Spleen (tissue), 11 donors: ENCODE measurements around the gene HSF4. TPM values are rescaled to one million over a fixed set of nuclear protein-coding genes. Genes with fewer than 3 reads are reported as not detected.

ENCODE experiments used
- DNase-seq: peaks from one replicate; pipeline ENCODE4 v3.0.0-alpha.2; 2020
- H3K27ac ChIP-seq, 8 donors: fragments of 200-600 bp; sonication (generic) in 7 of 8; 1 replicate in 4 of 8; 2 replicates in 4 of 8; pipeline versions ENCODE4 v1.5.0 to v1.8.0; 2016 to 2021; ENCODE audit warnings: inconsistent platforms in 4 of 8, mild to moderate bottlenecking in 4 of 8, moderate library complexity in 1 of 8
- H3K27me3 ChIP-seq, 7 donors: fragments of 200-600 bp; sonication (generic) in 6 of 7; replicated peaks in 1 of 7; 1 replicate in 4 of 7; 2 replicates in 3 of 7; pipeline versions ENCODE4 v1.5.0 to v1.8.0; 2016 to 2021; ENCODE audit warnings: inconsistent platforms in 3 of 7, mild to moderate bottlenecking in 1 of 7
- H3K36me3 ChIP-seq, 6 donors: fragments of 200-600 bp; sonication (generic) in 5 of 6; 1 replicate in 4 of 6; 2 replicates in 2 of 6; pipeline versions ENCODE4 v1.5.0 to v1.8.0; 2016 to 2021; ENCODE audit warnings: inconsistent platforms in 2 of 6
- H3K4me1 ChIP-seq, 6 donors: fragments of 200-600 bp; sonication (generic) in 5 of 6; 1 replicate in 3 of 6; 2 replicates in 3 of 6; pipeline versions ENCODE4 v1.5.0 to v1.8.0; 2016 to 2021; ENCODE audit warnings: inconsistent platforms in 3 of 6
- H3K4me3 ChIP-seq, 8 donors: fragments of 200-600 bp; sonication (generic) in 7 of 8; 1 replicate in 4 of 8; 2 replicates in 4 of 8; pipeline versions ENCODE4 v1.5.0 to v1.8.0; 2016 to 2021; ENCODE audit warnings: inconsistent platforms in 4 of 8, mild to moderate bottlenecking in 4 of 8, moderate library complexity in 2 of 8
- H3K9me3 ChIP-seq, 8 donors: fragments of 200-600 bp; sonication (generic) in 7 of 8; 1 replicate in 4 of 8; 2 replicates in 4 of 8; pipeline versions ENCODE4 v1.5.0 to v1.8.0; 2016 to 2021; ENCODE audit warnings: inconsistent platforms in 4 of 8
- CTCF ChIP-seq, 11 experiments: fragments of 200-600 bp in 7 of 11; fragments of 450-650 bp in 4 of 11; sonication (generic) in 4 of 11; IDR thresholded peaks in 8 of 11; conservative IDR thresholded peaks in 3 of 11; 1 replicate in 7 of 11; 2 replicates in 4 of 11; pipeline versions ENCODE4 v1.4.0 to v1.8.0; 2016 to 2021; ENCODE audit warnings: antibody characterized with exemption in 11 of 11, inconsistent platforms in 4 of 11, mild to moderate bottlenecking in 1 of 11
- POLR2A ChIP-seq, 3 donors: fragments of 450-650 bp; IDR thresholded peaks; one replicate each; pipeline ENCODE4 v1.5.1; 2017; ENCODE audit warnings: antibody characterized with exemption in 3 of 3, mild to moderate bottlenecking in 1 of 3
- POLR2AphosphoS5 ChIP-seq, 3 donors: sonication (generic); formaldehyde crosslinking; IDR thresholded peaks; one replicate each; pipeline ENCODE4 v1.5.1; 2017; ENCODE audit warnings: antibody characterized with exemption in 3 of 3
- WGBS, 5 donors: extraction: QIAGEN DNeasy Blood & Tissue Kit in 3 of 5; methylation state at CpG; one replicate each; pipeline versions ENCODE4 v1.1.5 to v1.1.7; 2013 to 2018; 5-methylcytosine and 5-hydroxymethylcytosine counted together
- intact Hi-C: fragments of 100-400 bp; cut with DNase I; formaldehyde crosslinking; loops from one replicate; pipeline ENCODE4 v1.15.0; 2023; ENCODE audit warnings: low total_unique reads
- polyA plus RNA-seq, 3 donors: library from polyadenylated mRNA; stranded (reverse); fragments of 200-250 nt; gene quantifications; one replicate each; pipeline ENCODE4 v1.2.1, GENCODE V29; 2013
- total RNA-seq, 7 donors: library from RNA; depleted of rRNA in 3 of 7; stranded (reverse); fragments of >200 nt in 3 of 7; fragmentation: NEBNext Ultra II Directional in 4 of 7; extraction: Animal tissue kit (Norgen Biotek cat#: 25700) in 4 of 7; gene quantifications; one replicate each; pipeline versions ENCODE4 v1.1.0 to v1.2.1, GENCODE V29; 2016 to 2021
- donor health status: healthy with polysubstance abuse.
- donor health status: DM: no; HTN: no; CAD: no; lungs with moderate emphysema.
- donor health status: DM: no; HTN: no; CAD: no.
- donor health status: Bipolar disorder and iron deficiency.
- donor health status: healthy.
- donor health status: DM: no; HTN: no; CAD: no.
- donor health status: DM: yes; HTN: yes; CAD: no.

The HSF4 gene
- total and polyA plus RNA-seq, 10 donors = 11.5 to 43.7 (median 20.3) TPM

- DNase-seq = no peak
- Histone ChIP-seq H3K27ac (peak overlapping the region in 7 of 8 donors; percentile 36 to 88 (median 82)), H3K9me3 (no peaks in the 10 kb centered on the region), H3K4me3 (peak overlapping the region in 5 of 8 donors; percentile 36 to 71 (median 46)), H3K36me3 (no peaks in the 10 kb centered on the region), H3K4me1 (peaks cover 29 to 70% (median 55%) of the 10 kb centered on the region in 6 donors), H3K27me3 (peaks cover 0 to 95% (median 33%) of the 10 kb centered on the region in 7 donors)
- intact Hi-C loops = no loop called here
- 74 to 94% (median 86%) methylated on average over 1 of the region's 1 CpG for WGBS, 5 donors
- TF ChIP-seq POLR2AphosphoS5 (IDR thresholded peaks at IDR 0.05) = no peak
- TF ChIP-seq POLR2A (IDR thresholded peaks at IDR 0.05) = no peak
- TF ChIP-seq CTCF (IDR thresholded peaks at IDR 0.05 in 8 of 11, conservative IDR thresholded peaks at IDR 0.05 in 3 of 11) = no peak
Observed at GRCh38 chr16:67173323-67173722, 8.8 kb downstream of the HSF4 start.

- DNase-seq = peak; percentile 93
- Histone ChIP-seq H3K4me1 (peaks cover 29 to 77% (median 59%) of the 10 kb centered on the region in 6 donors), H3K9me3 (no peaks in the 10 kb centered on the region), H3K4me3 (peak overlapping the region; percentile 35 to 71 (median 42)), H3K27me3 (peaks cover 0 to 95% (median 30%) of the 10 kb centered on the region in 7 donors), H3K36me3 (no peaks in the 10 kb centered on the region), H3K27ac (peak overlapping the region; percentile 36 to 88 (median 79))
- TF ChIP-seq CTCF (IDR thresholded peaks at IDR 0.05 in 8 of 11, conservative IDR thresholded peaks at IDR 0.05 in 3 of 11) (peak in 7 of 11 experiments; percentile 13 to 41 (median 26)), POLR2A (IDR thresholded peaks at IDR 0.05) (no peak), POLR2AphosphoS5 (IDR thresholded peaks at IDR 0.05) (peak; percentile 72 to 89 (median 88))
- intact Hi-C loops = no loop called here
- 1 to 3% (median 1%) methylated on average over 16 to 71 of the region's 71 CpGs for WGBS, 5 donors
Observed at GRCh38 chr16:67173808-67174705, 9.5 kb downstream of the HSF4 start.

- peak overlapping the region in 7 of 8 donors; percentile 36 to 88 (median 82) for H3K27ac ChIP-seq
- TF ChIP-seq POLR2AphosphoS5 (IDR thresholded peaks at IDR 0.05) = no peak
Observed at GRCh38 chr16:67174706-67175231, 10.2 kb downstream of the HSF4 start.

GRCh38 chr16:67176662-67177061 is 12.1 kb downstream of the HSF4 start:
- H3K27me3 ChIP-seq = peaks cover 0 to 76% (median 11%) of the 10 kb centered on the region in 7 donors

More at GRCh38 chr16:67174706-67175231, 10.2 kb downstream of the HSF4 start:
- no peak for DNase-seq
- intact Hi-C loops = no loop called here
- no peaks in the 10 kb centered on the region for H3K36me3 ChIP-seq
- peak overlapping the region in 7 of 8 donors; percentile 36 to 71 (median 43) for H3K4me3 ChIP-seq
- 30 to 52% (median 36%) methylated on average over 20 to 31 of the region's 31 CpGs for WGBS, 5 donors
- no peaks in the 10 kb centered on the region for H3K9me3 ChIP-seq
- peaks cover 22 to 70% (median 53%) of the 10 kb centered on the region in 6 donors for H3K4me1 ChIP-seq
- H3K27me3 ChIP-seq = peaks cover 0 to 95% (median 23%) of the 10 kb centered on the region in 7 donors

More at GRCh38 chr16:67176662-67177061, 12.1 kb downstream of the HSF4 start:
- Histone ChIP-seq H3K4me3 (no peak overlapping the region), H3K9me3 (no peaks in the 10 kb centered on the region), H3K27ac (no peak overlapping the region), H3K36me3 (no peaks in the 10 kb centered on the region), H3K4me1 (peaks cover 19 to 51% (median 39%) of the 10 kb centered on the region in 6 donors)
- intact Hi-C loops = no loop called here
- TF ChIP-seq POLR2AphosphoS5 (IDR thresholded peaks at IDR 0.05) (no peak), CTCF (IDR thresholded peaks at IDR 0.05 in 8 of 11, conservative IDR thresholded peaks at IDR 0.05 in 3 of 11) (no peak)
- WGBS, 5 donors = 91 to 95% (median 94%) methylated on average over 4 to 12 of the region's 12 CpGs
- no peak for DNase-seq
